Fibroblast of lung (primary cell): ENCODE measurements around the gene DHPS. TPM values are rescaled to one million over a fixed set of nuclear protein-coding genes. Genes with fewer than 3 reads are reported as not detected.

Experiments used
- DNase-seq, 2 donors: peaks; one replicate each; pipeline versions ENCODE4 v3.0.0 to v3.0.0-alpha.2; 2010; ENCODE audit warnings: low read depth in 2 of 2
- H2AFZ ChIP-seq: 2 replicates; pipeline ENCODE4 v1.5.1; 2012; ENCODE audit warnings: low read length, control low read depth, inconsistent platforms
- H3K27ac ChIP-seq: 2 replicates; pipeline ENCODE4 v1.5.1; 2011; ENCODE audit warnings: low read length, control low read depth; ENCODE audit not compliant: insufficient read depth
- H3K27me3 ChIP-seq: 2 replicates; pipeline ENCODE4 v1.5.1; 2011; ENCODE audit warnings: mild to moderate bottlenecking, low read length; ENCODE audit not compliant: control insufficient read depth, insufficient read depth
- H3K36me3 ChIP-seq: 2 replicates; pipeline ENCODE4 v1.5.1; 2011; ENCODE audit warnings: low read length; ENCODE audit not compliant: control insufficient read depth, insufficient read depth
- H3K4me1 ChIP-seq: 2 replicates; pipeline ENCODE4 v1.5.1; 2011; ENCODE audit warnings: low read length; ENCODE audit not compliant: control insufficient read depth, insufficient read depth; ENCODE audit errors: extremely low read depth
- H3K4me2 ChIP-seq: 2 replicates; pipeline ENCODE4 v1.5.1; 2011; ENCODE audit warnings: low read length, control low read depth; ENCODE audit not compliant: insufficient read depth; ENCODE audit errors: extremely low read depth
- H3K4me3 ChIP-seq, 4 experiments: fragments of 200-600 bp in 1 of 4; sonication (generic) in 1 of 4; replicated peaks in 1 of 4; 2 replicates each; pipeline ENCODE4 v1.5.1; 2011 to 2016; ENCODE audit warnings: low read length in 4 of 4, low read depth in 3 of 4, mild to moderate bottlenecking in 3 of 4, control low read depth in 2 of 4, inconsistent platforms in 1 of 4, mixed read lengths in 1 of 4; ENCODE audit not compliant: insufficient read depth in 1 of 4; ENCODE audit errors: control extremely low read depth in 1 of 4
- H3K79me2 ChIP-seq: 2 replicates; pipeline ENCODE4 v1.5.1; 2012; ENCODE audit warnings: mild to moderate bottlenecking, low read length, inconsistent platforms; ENCODE audit not compliant: control insufficient read depth, insufficient read depth
- H3K9ac ChIP-seq: 2 replicates; pipeline ENCODE4 v1.5.1; 2011; ENCODE audit warnings: mild to moderate bottlenecking, low read length, control low read depth; ENCODE audit not compliant: insufficient read depth
- H3K9me3 ChIP-seq: 2 replicates; pipeline ENCODE4 v1.5.1; 2012; ENCODE audit warnings: low read depth, low read length; ENCODE audit not compliant: control insufficient read depth, insufficient read depth
- H4K20me1 ChIP-seq: 2 replicates; pipeline ENCODE4 v1.5.1; 2011; ENCODE audit warnings: low read length; ENCODE audit not compliant: control insufficient read depth, insufficient read depth; ENCODE audit errors: extremely low read depth
- CTCF ChIP-seq, 2 donors: IDR thresholded peaks in 1 of 2; conservative IDR thresholded peaks in 1 of 2; 1 replicate in 1 of 2; 2 replicates in 1 of 2; pipeline ENCODE4 v1.5.1; 2011 to 2012; ENCODE audit warnings: low read length in 2 of 2, control low read depth in 1 of 2, inconsistent platforms in 1 of 2, low read depth in 1 of 2, mild to moderate bottlenecking in 1 of 2
- EZH2 ChIP-seq: IDR thresholded peaks from 2 replicates; pipeline ENCODE4 v1.5.1; 2012; ENCODE audit warnings: low read length, control low read depth, mild to moderate bottlenecking; ENCODE audit errors: missing control alignments
- polyA plus RNA-seq, 2 donors: library from polyadenylated mRNA; depleted of rRNA in 1 of 2; stranded (reverse) in 1 of 2; unstranded in 1 of 2; fragments of >200 nt; gene quantifications; 2 replicates each; pipeline ENCODE4 v1.2.1, GENCODE V29; 2011 to 2012; ENCODE audit warnings: missing spikeins in 1 of 2
- total RNA-seq: library from RNA; depleted of rRNA; stranded (reverse); fragments of >200 nt; gene quantifications from 2 replicates; pipeline ENCODE4 v1.2.1, GENCODE V29; 2014

Gene DHPS
- total and polyA plus RNA-seq, 2 donors (not counting 1 experiment from before 2014, with no cell fraction given), result 43.2 to 60.4 TPM

DNA sequence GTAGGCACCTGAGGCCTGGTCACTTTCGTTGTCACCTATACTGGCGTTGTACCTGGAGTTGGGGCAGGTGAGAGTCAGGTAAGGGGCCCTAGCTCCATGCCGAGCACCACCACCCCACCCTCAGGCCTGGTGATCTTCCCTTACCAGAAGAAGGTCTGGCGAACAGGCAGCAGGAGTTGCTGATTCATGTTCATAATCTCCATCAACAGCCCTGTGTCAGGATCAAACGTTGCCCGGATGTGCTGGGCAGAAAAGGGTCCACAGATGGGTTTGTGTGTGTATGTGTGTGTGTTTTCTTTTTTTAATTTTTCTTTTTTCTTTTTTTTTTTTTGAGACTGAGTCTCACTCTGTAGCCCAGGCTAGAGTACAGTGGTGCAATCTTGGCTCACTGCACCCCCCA is 29.5 kb downstream of the DHPS start:
- DNase-seq, result no peak
- Histone ChIP-seq H3K9me3 (no peaks in the 10 kb centered on the region), H3K4me3 (no peak overlapping the region), H4K20me1 (no peaks in the 10 kb centered on the region), H3K27ac (no peak overlapping the region), H2AFZ (no peak overlapping the region), H3K27me3 (no peaks in the 10 kb centered on the region), H3K79me2 (no peaks in the 10 kb centered on the region), H3K36me3 (peaks cover 8% of the 10 kb centered on the region), H3K9ac (no peak overlapping the region), H3K4me2 (no peak overlapping the region), H3K4me1 (no peaks in the 10 kb centered on the region)
- TF ChIP-seq EZH2 (no peak), CTCF (conservative IDR thresholded peaks at IDR 0.05 in 1 of 2, IDR thresholded peaks at IDR 0.05 in 1 of 2; ENCODE audit: low read depth in 1 of 2, low read length in 2 of 2) (no peak)

DNA sequence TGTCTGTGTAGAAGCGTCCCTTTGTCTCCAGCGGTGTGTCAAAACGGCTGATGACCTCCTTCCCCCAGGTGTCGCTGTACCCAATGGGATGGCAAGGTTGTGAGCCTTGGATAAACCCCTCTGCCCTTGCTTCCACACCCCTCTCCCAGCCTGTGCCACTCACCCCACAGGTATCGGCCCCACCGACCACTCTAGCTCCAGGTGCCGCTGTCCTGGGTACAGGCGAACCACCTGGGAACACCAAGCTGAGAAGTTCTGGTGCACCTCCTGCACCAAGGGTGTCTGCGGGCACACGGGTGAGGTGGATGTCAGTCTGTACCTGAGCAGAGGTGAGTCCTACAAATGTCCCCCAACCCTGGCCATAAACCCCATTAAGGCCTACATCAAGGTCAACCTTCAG is 31.7 kb downstream of the DHPS start:
- Histone ChIP-seq H3K79me2 (no peaks in the 10 kb centered on the region), H3K9ac (no peak overlapping the region), H3K4me3 (no peak overlapping the region), H2AFZ (no peak overlapping the region), H3K27ac (no peak overlapping the region), H4K20me1 (no peaks in the 10 kb centered on the region), H3K4me1 (no peaks in the 10 kb centered on the region), H3K27me3 (no peaks in the 10 kb centered on the region), H3K4me2 (no peak overlapping the region), H3K9me3 (no peaks in the 10 kb centered on the region), H3K36me3 (peaks cover under 1% of the 10 kb centered on the region)
- TF ChIP-seq EZH2, result no peak
- TF ChIP-seq CTCF (conservative IDR thresholded peaks at IDR 0.05 in 1 of 2, IDR thresholded peaks at IDR 0.05 in 1 of 2; ENCODE audit: low read depth in 1 of 2, low read length in 2 of 2), result no peak
- DNase-seq, result no peak

DNA sequence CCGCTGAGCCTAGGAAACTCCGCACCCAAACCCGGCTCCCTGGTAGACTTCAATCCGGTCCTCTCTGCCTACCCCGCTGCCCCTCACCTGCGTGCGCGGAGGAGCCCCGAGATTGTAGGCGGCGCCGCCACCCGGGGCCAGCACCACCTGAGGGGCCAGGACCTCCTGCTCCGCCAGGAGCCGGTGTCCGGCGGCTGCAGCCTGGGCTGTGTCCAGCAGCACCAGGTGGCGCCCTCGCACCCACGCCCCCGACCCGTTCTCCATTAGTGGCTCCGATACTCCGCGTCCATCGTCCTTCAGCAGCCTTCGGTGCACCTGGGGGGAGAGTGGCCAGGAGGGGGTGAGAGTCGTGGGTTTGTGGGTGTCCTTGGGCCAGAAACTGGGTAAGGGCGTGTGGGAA is 33.6 kb downstream of the DHPS start:
- DNase-seq, result no peak
- H3K4me2 ChIP-seq, result no peak overlapping the region
- H3K79me2 ChIP-seq, result no peaks in the 10 kb centered on the region
- H3K4me3 ChIP-seq, result peak overlapping the region in 1 of 4 experiments; percentile 14
- H3K27ac ChIP-seq, result no peak overlapping the region
- H3K9me3 ChIP-seq, result no peaks in the 10 kb centered on the region
- no peaks in the 10 kb centered on the region for H3K4me1 ChIP-seq
- H3K27me3 ChIP-seq, result no peaks in the 10 kb centered on the region
- no peak for TF ChIP-seq EZH2
- TF ChIP-seq CTCF (conservative IDR thresholded peaks at IDR 0.05 in 1 of 2, IDR thresholded peaks at IDR 0.05 in 1 of 2; ENCODE audit: low read depth in 1 of 2, low read length in 2 of 2), result peak in 1 of 2 donors; percentile 28
- H3K36me3 ChIP-seq, result no peaks in the 10 kb centered on the region
- H3K9ac ChIP-seq, result no peak overlapping the region
- H2AFZ ChIP-seq, result no peak overlapping the region
- H4K20me1 ChIP-seq, result no peaks in the 10 kb centered on the region
